IMR-90 (cell line): ENCODE measurements around the gene KLHL41. TPM values are rescaled to one million over a fixed set of nuclear protein-coding genes. Genes with fewer than 3 reads are reported as not detected.

Experiments used
- ATAC-seq: fragments of 200-7000 bp; cut with Tn5 transposase; 2 replicates; pipeline ENCODE4 v1.9.1; 2020; ENCODE audit warnings: low read depth, mild to moderate bottlenecking, moderate library complexity
- BruUV-seq: library from RNA; stranded (reverse); fragments of 400-500 nt; replicated peaks from 2 replicates; lab custom pipeline; 2021; lab: Mats Ljungman, UMichigan
- CTCF ChIA-PET: fragments of 300-600 bp; formaldehyde crosslinking; extraction: SDS; loops from one replicate; lab custom pipeline; 2021; ENCODE audit warnings: antibody characterized with exemption; lab: Yijun Ruan, JAX
- POLR2A ChIA-PET: fragments of 300-600 bp; sonication (Branson Sonifier 250); formaldehyde crosslinking; loops from one replicate; lab custom pipeline; 2022; ENCODE audit warnings: antibody characterized with exemption; ENCODE audit not compliant: unreplicated experiment; lab: Charles Lee
- DNase-seq: peaks from one replicate; pipeline ENCODE4 v3.0.0; 2013
- H2AFZ ChIP-seq: replicated peaks from 2 replicates; pipeline ENCODE3; 2013; ENCODE audit warnings: low read length, mild to moderate bottlenecking; ENCODE audit not compliant: poor library complexity
- H2AK5ac ChIP-seq: 2 replicates; pipeline ENCODE4 v1.6.1; 2013; ENCODE audit warnings: low read depth, low read length, inconsistent platforms
- H2AK9ac ChIP-seq: replicated peaks from 2 replicates; pipeline ENCODE3; 2013; ENCODE audit warnings: mild to moderate bottlenecking, low read depth, low read length, moderate library complexity; ENCODE audit not compliant: poor library complexity
- H2BK120ac ChIP-seq: 2 replicates; pipeline ENCODE4 v1.6.1; 2013; ENCODE audit warnings: low read depth, low read length, inconsistent platforms
- H2BK15ac ChIP-seq: 3 replicates; pipeline ENCODE4 v1.6.1; 2013; ENCODE audit warnings: low read depth, low read length, inconsistent platforms
- H2BK20ac ChIP-seq: 2 replicates; pipeline ENCODE4 v1.6.1; 2013; ENCODE audit warnings: low read depth, mild to moderate bottlenecking, inconsistent platforms, low read length, moderate library complexity
- H2BK5ac ChIP-seq: 2 replicates; pipeline ENCODE4 v1.6.1; 2013; ENCODE audit warnings: mild to moderate bottlenecking, low read depth, low read length, inconsistent platforms; ENCODE audit not compliant: poor library complexity, severe bottlenecking
- H3K14ac ChIP-seq: replicated peaks from 2 replicates; pipeline ENCODE4 v1.6.1; 2013; ENCODE audit warnings: low read depth, low read length, inconsistent platforms
- H3K18ac ChIP-seq: 2 replicates; pipeline ENCODE4 v1.6.1; 2013; ENCODE audit warnings: low read depth, low read length, control low read depth
- H3K23ac ChIP-seq: 2 replicates; pipeline ENCODE4 v1.6.1; 2013; ENCODE audit warnings: low read depth, low read length, inconsistent platforms
- H3K27ac ChIP-seq: 2 replicates; pipeline ENCODE4 v1.5.1; 2013; ENCODE audit warnings: mild to moderate bottlenecking, control low read depth, low read length; ENCODE audit not compliant: insufficient read depth
- H3K27me3 ChIP-seq: 2 replicates; pipeline ENCODE4 v1.6.1; 2013; ENCODE audit warnings: low read length; ENCODE audit not compliant: control insufficient read depth, insufficient read depth
- H3K36me3 ChIP-seq: 2 replicates; pipeline ENCODE4 v1.6.1; 2013; ENCODE audit warnings: low read length, mixed read lengths; ENCODE audit not compliant: control insufficient read depth, insufficient read depth
- H3K4ac ChIP-seq: 2 replicates; pipeline ENCODE4 v1.6.1; 2013; ENCODE audit warnings: low read depth, low read length, inconsistent platforms
- H3K4me1 ChIP-seq: 2 replicates; pipeline ENCODE4 v1.6.1; 2013; ENCODE audit warnings: low read length, mixed read lengths; ENCODE audit not compliant: control insufficient read depth, insufficient read depth
- H3K4me2 ChIP-seq: 2 replicates; pipeline ENCODE4 v1.6.1; 2013; ENCODE audit warnings: low read depth, mild to moderate bottlenecking, control low read depth, low read length, moderate library complexity
- H3K4me3 ChIP-seq: 2 replicates; pipeline ENCODE4 v1.5.1; 2013; ENCODE audit warnings: low read depth, mild to moderate bottlenecking, control low read depth, low read length, moderate library complexity; ENCODE audit not compliant: insufficient read depth
- H3K56ac ChIP-seq: 2 replicates; pipeline ENCODE4 v1.6.1; 2013; ENCODE audit warnings: low read length, inconsistent platforms; ENCODE audit not compliant: insufficient read depth; ENCODE audit errors: extremely low read depth
- H3K79me1 ChIP-seq, 2 experiments: 2 replicates each; pipeline ENCODE4 v1.6.1; 2013; ENCODE audit warnings: low read length in 2 of 2, inconsistent platforms in 1 of 2, low read depth in 1 of 2
- H3K9ac ChIP-seq: 2 replicates; pipeline ENCODE4 v1.6.1; 2013; ENCODE audit warnings: low read depth, low read length, control low read depth
- H3K9me1 ChIP-seq: 2 replicates; pipeline ENCODE4 v1.6.1; 2013; ENCODE audit warnings: low read length, inconsistent platforms; ENCODE audit not compliant: insufficient read depth
- H3K9me3 ChIP-seq: 2 replicates; pipeline ENCODE4 v1.6.1; 2013; ENCODE audit warnings: low read length; ENCODE audit not compliant: control insufficient read depth, insufficient read depth
- H4K20me1 ChIP-seq: 2 replicates; pipeline ENCODE4 v1.6.1; 2013; ENCODE audit warnings: low read length, inconsistent platforms; ENCODE audit not compliant: insufficient read depth
- H4K5ac ChIP-seq: 2 replicates; pipeline ENCODE4 v1.6.1; 2013; ENCODE audit warnings: mild to moderate bottlenecking, low read depth, low read length, control low read depth
- H4K8ac ChIP-seq, 2 experiments: 2 replicates each; pipeline ENCODE4 v1.6.1; 2013; ENCODE audit warnings: low read depth in 2 of 2, low read length in 2 of 2, control low read depth in 1 of 2, inconsistent platforms in 1 of 2
- H4K91ac ChIP-seq: 2 replicates; pipeline ENCODE4 v1.6.1; 2013; ENCODE audit warnings: low read depth, low read length, inconsistent platforms; ENCODE audit not compliant: insufficient read depth
- MAFK ChIP-seq: IDR thresholded peaks from 2 replicates; pipeline ENCODE4 v1.6.1; 2012; ENCODE audit warnings: low read depth, low read length, improper control_type of control experiment
- MAZ ChIP-seq: IDR thresholded peaks from 2 replicates; pipeline ENCODE4 v1.6.1; 2012; ENCODE audit warnings: low read depth, mild to moderate bottlenecking, low read length, improper control_type of control experiment, moderate library complexity, borderline replicate concordance
- RFX5 ChIP-seq: IDR thresholded peaks from 2 replicates; pipeline ENCODE4 v1.8.0; 2012; ENCODE audit warnings: low read depth, mild to moderate bottlenecking, low read length, moderate library complexity
- WGBS, 2 experiments: methylation state at CpG; one replicate each; pipeline versions ENCODE4 v1.1.5 to v1.1.7; 2013; ENCODE audit warnings: missing lambda C conversion rate in 2 of 2; ENCODE audit not compliant: insufficient read length in 1 of 2; ENCODE audit errors: extremely low coverage in 2 of 2; 5-methylcytosine and 5-hydroxymethylcytosine counted together
- dilution Hi-C: fragments of 300-500 bp; cut with HindIII; formaldehyde crosslinking; loops from one replicate; pipeline ENCODE4 v1.14.3; 2018; ENCODE audit warnings: low sequenced_read_pairs; ENCODE audit not compliant: unreplicated experiment
- in situ Hi-C: fragments of 300-500 bp; cut with MboI; formaldehyde crosslinking; loops from 3 replicates; pipeline ENCODE4 v1.14.3; 2019; ENCODE audit warnings: low sequenced_read_pairs, inconsistent platforms, mixed read lengths
- intact Hi-C: fragments of 100-400 bp; cut with micrococcal nuclease; formaldehyde crosslinking; loops from 2 replicates; pipeline ENCODE4 v1.10.0; 2022
- polyA plus RNA-seq, 3 experiments: library from polyadenylated mRNA; depleted of rRNA; stranded (reverse); fragments of >200 nt; gene quantifications; 2 replicates each; pipeline ENCODE4 v1.2.3, GENCODE V29; 2012; ENCODE audit warnings: low replicate concordance in 1 of 3
- total RNA-seq: library from RNA; depleted of rRNA; stranded (reverse); fragments of >200 nt; gene quantifications from 2 replicates; pipeline ENCODE4 v1.2.3, GENCODE V29; 2012

Gene KLHL41
- total and polyA plus RNA-seq, 2 of the 4 experiments (the other 2 are of a cell fraction), result 0.10 to 0.18 TPM

DNA sequence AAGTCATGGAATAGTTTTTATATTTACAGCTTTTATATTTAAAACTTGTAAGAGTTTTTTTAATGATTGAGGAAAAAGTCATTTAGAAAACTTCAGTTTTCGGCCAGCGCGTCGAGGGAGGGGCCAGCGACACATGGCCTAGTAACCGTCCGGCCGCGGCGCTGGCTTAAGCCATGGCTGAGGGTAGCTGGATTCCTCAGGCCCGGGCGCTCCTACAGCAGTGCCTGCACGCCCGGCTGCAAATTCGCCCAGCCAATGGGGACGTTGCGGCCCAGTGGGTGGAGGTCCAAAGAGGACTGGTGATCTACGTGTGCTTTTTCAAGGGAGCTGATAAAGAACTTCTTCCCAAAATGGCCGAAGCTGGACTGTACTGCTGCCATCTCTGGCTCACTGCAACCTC lies 4.9 kb upstream of the KLHL41 start:
- no peak overlapping the region for H2AK9ac ChIP-seq
- H4K91ac ChIP-seq, result no peak overlapping the region
- peaks cover 2% of the 10 kb centered on the region; the same call in 1 of the 2 replicates for H3K9me1 ChIP-seq
- no peak overlapping the region for H2BK5ac ChIP-seq
- H3K27ac ChIP-seq, result no peak overlapping the region
- ChIA-PET CTCF (no interaction called here), POLR2A (no interaction called here)
- ATAC-seq, result no peak
- no peak overlapping the region for H2BK15ac ChIP-seq
- 0 out of 2 replicates have a peak, but pooled peaks cover 3% of the 10 kb centered on the region for H3K9me3 ChIP-seq
- in situ Hi-C loops, result no loop called here
- no peak overlapping the region for H2AK5ac ChIP-seq
- H2BK20ac ChIP-seq, result no peak overlapping the region
- no peak overlapping the region for H4K5ac ChIP-seq
- H3K56ac ChIP-seq, result no peak overlapping the region
- no CpG with 5 or more reads among the region's 19 CpGs for WGBS, 2 experiments
- H3K4me2 ChIP-seq, result no peak overlapping the region
- TF ChIP-seq RFX5 (no peak), MAFK (no peak), MAZ (no peak)
- no peak overlapping the region for H3K4me3 ChIP-seq
- dilution Hi-C loops, result no loop called here
- H4K20me1 ChIP-seq, result no peaks in the 10 kb centered on the region
- no peak overlapping the region for H3K14ac ChIP-seq
- no peak overlapping the region for H3K4ac ChIP-seq
- H3K27me3 ChIP-seq, result no peaks in the 10 kb centered on the region
- H3K18ac ChIP-seq, result no peak overlapping the region
- no peak overlapping the region for H2AFZ ChIP-seq
- H2BK120ac ChIP-seq, result no peak overlapping the region
- H3K36me3 ChIP-seq, result peaks cover 6% of the 10 kb centered on the region; the same call in 1 of the 2 replicates
- intact Hi-C loops, result no loop called here
- H3K23ac ChIP-seq, result no peak overlapping the region
- no TSS peak for BruUV-seq
- DNase-seq, result no peak
- no peak overlapping the region for H3K9ac ChIP-seq
- H4K8ac ChIP-seq, result no peak overlapping the region
- H3K79me1 ChIP-seq, result no peaks in the 10 kb centered on the region
- peaks cover 2% of the 10 kb centered on the region; the same call in 1 of the 2 replicates for H3K4me1 ChIP-seq
